DND-41 (cell line): Measurements from ENCODE around the gene FXYD7.

ENCODE experiments used
- CTCF ChIP-seq: IDR thresholded peaks from 2 replicates; pipeline ENCODE4 v1.5.1; 2012; ENCODE audit warnings: borderline replicate concordance, low read length, moderate library complexity, mild to moderate bottlenecking; ENCODE audit not compliant: poor library complexity, severe bottlenecking; ENCODE audit errors: extremely low read depth
- EZH2 ChIP-seq: IDR thresholded peaks from 3 replicates; pipeline ENCODE4 v1.6.1; 2012; ENCODE audit warnings: borderline replicate concordance, low read depth, mild to moderate bottlenecking, moderate library complexity, low read length, inconsistent platforms; ENCODE audit not compliant: severe bottlenecking

GRCh38 chr19:35151273-35152065, 8.4 kb downstream of the FXYD7 start:
- TF ChIP-seq CTCF (no peak), EZH2 (no peak)
